ENCODE measurements around the gene USP53. TPM values are rescaled to one million over a fixed set of nuclear protein-coding genes. Genes with fewer than 3 reads are reported as not detected.

USP53 gene
- total and polyA plus RNA-seq, 2 of the 13 experiments (the other 11 are each of a cell fraction or from before 2014, with no cell fraction given), result 5.3 to 8.1 TPM

GRCh38 chr4:119300101-119300978, 87.8 kb downstream of the USP53 start (continued):
- TF ChIP-seq THRA (CRISPR knock-in tag; IDR thresholded peaks at IDR 0.05; ENCODE audit: borderline replicate concordance), result 0 out of 2 replicates have a peak, but pooled peaks have one; percentile 27
- TF ChIP-seq MLX (CRISPR knock-in tag; IDR thresholded peaks at IDR 0.05), result no peak; the same call in 1 of the 2 replicates
- 0 out of 2 replicates have a peak, but pooled peaks have one; percentile 7 for TF ChIP-seq ZBTB39 (CRISPR knock-in tag; IDR thresholded peaks at IDR 0.05)
- TF ChIP-seq RAD51 (IDR thresholded peaks at IDR 0.05; ENCODE audit: borderline replicate concordance), result no peak
- TF ChIP-seq AHR (CRISPR knock-in tag; IDR thresholded peaks at IDR 0.05), result no peak
- no peak for TF ChIP-seq ATF7 (IDR thresholded peaks at IDR 0.05)
- TF ChIP-seq ATF7 (CRISPR knock-in tag; IDR thresholded peaks at IDR 0.05), result no peak; the same call in none of the 2 replicates
- TF ChIP-seq HMGA1 (CRISPR knock-in tag; conservative IDR thresholded peaks at IDR 0.05), result no peak
- no peak for TF ChIP-seq TOPORS (CRISPR knock-in tag; IDR thresholded peaks at IDR 0.05)
- TF ChIP-seq ZNF709 (CRISPR knock-in tag; IDR thresholded peaks at IDR 0.05), result peak; percentile 83; the same call in 1 of the 2 replicates
- no peak for TF ChIP-seq NR1H2 (CRISPR knock-in tag; IDR thresholded peaks at IDR 0.05; ENCODE audit: borderline replicate concordance, low read depth)
- TF ChIP-seq SOX6 (IDR thresholded peaks at IDR 0.05), result no peak
- TF ChIP-seq SOX6 (CRISPR knock-in tag; IDR thresholded peaks at IDR 0.05), result peak; percentile 79
- TF ChIP-seq ZNF282 (IDR thresholded peaks at IDR 0.05; ENCODE audit: partially characterized antibody), result no peak
- TF ChIP-seq ZNF691 (CRISPR knock-in tag; IDR thresholded peaks at IDR 0.05; ENCODE audit: borderline replicate concordance, low read depth), result peak; percentile 83
- no peak for TF ChIP-seq ZNF468 (CRISPR knock-in tag; IDR thresholded peaks at IDR 0.05)
- no peak for TF ChIP-seq ZC3H4 (CRISPR knock-in tag; IDR thresholded peaks at IDR 0.05; ENCODE audit: borderline replicate concordance)
- TF ChIP-seq PAF1 (CRISPR knock-in tag; IDR thresholded peaks at IDR 0.05), result no peak
- no peak for TF ChIP-seq ZNF20 (CRISPR knock-in tag; IDR thresholded peaks at IDR 0.05)
- no peak for TF ChIP-seq GPN1 (CRISPR knock-in tag; IDR thresholded peaks at IDR 0.05; ENCODE audit: borderline replicate concordance)
- TF ChIP-seq REXO4 (CRISPR knock-in tag; IDR thresholded peaks at IDR 0.05; ENCODE audit: borderline replicate concordance), result no peak
- no peak for TF ChIP-seq ZNF44 (CRISPR knock-in tag; IDR thresholded peaks at IDR 0.05)
- peak; percentile 76; the same call in 1 of the 2 replicates for TF ChIP-seq NFKB2 (CRISPR knock-in tag; IDR thresholded peaks at IDR 0.05; ENCODE audit: borderline replicate concordance)
- TF ChIP-seq NCOA2 (CRISPR knock-in tag; IDR thresholded peaks at IDR 0.05), result peak; percentile 36; the same call in 1 of the 2 replicates
